Ovary (tissue), 3 donors: ENCODE results near the gene CTNNA3.

Experiments
- CTCF ChIP-seq, 3 donors: fragments of 450-650 bp in 2 of 3; fragments of 200-600 bp in 1 of 3; IDR thresholded peaks; one replicate each; pipeline versions ENCODE4 v1.5.1 to v1.8.0; 2016 to 2022; ENCODE audit warnings: antibody characterized with exemption in 3 of 3, mild to moderate bottlenecking in 1 of 3
- EP300 ChIP-seq: sonication (generic); formaldehyde crosslinking; IDR thresholded peaks from one replicate; pipeline ENCODE4 v1.6.1; 2017; ENCODE audit warnings: antibody characterized with exemption
- POLR2A ChIP-seq: fragments of 450-650 bp; IDR thresholded peaks from one replicate; pipeline ENCODE4 v1.6.1; 2017; ENCODE audit warnings: antibody characterized with exemption, mild to moderate bottlenecking, moderate library complexity
- donor health status: DM: no; HTN: no; CAD: no.

- TF ChIP-seq CTCF (IDR thresholded peaks at IDR 0.05) (no peak), POLR2A (no peak), EP300 (no peak)
Measured at GRCh38 chr10:65931291-65932070, 1764.5 kb downstream of the CTNNA3 start.
